HG03280 (cell line): ENCODE data around the gene ARFGEF3.
"Not testable (repeated sequence)": the region's sequence is repeated elsewhere in the genome, so short reads cannot be mapped to it uniquely, and the experiment has no call there.

Source experiments
- ATAC-seq: cut with Tn5 transposase; IDR thresholded peaks from one replicate; pipeline ENCODE4 v1.9.1; 2021; ENCODE audit warnings: mild to moderate bottlenecking, moderate library complexity; ENCODE audit not compliant: unreplicated experiment

Gene ARFGEF3

GRCh38 chr6:138212530-138212929 is 50.8 kb downstream of the ARFGEF3 start:
- ATAC-seq, result not testable (repeated sequence)

- no peak for ATAC-seq
Observed at GRCh38 chr6:138215093-138215782, 53.5 kb downstream of the ARFGEF3 start.

GRCh38 chr6:138218449-138218848 is 56.7 kb downstream of the ARFGEF3 start, which contains the start of gene PBOV1:
Gene PBOV1, minus strand, starts transcription at chr6:138218491. Its CDS starts 96 bp downstream, at chr6:138218395.
- ATAC-seq, result no peak

GRCh38 chr6:138219398-138219797 is 57.7 kb downstream of the ARFGEF3 start:
- no peak for ATAC-seq

- no peak for ATAC-seq
Observed at GRCh38 chr6:138219901-138220300, 58.2 kb downstream of the ARFGEF3 start.

- ATAC-seq, result no peak
Observed at GRCh38 chr6:138222901-138223546, 61.3 kb downstream of the ARFGEF3 start.

GRCh38 chr6:138225953-138226352 is 64.2 kb downstream of the ARFGEF3 start:
- ATAC-seq, result no peak

- ATAC-seq, result no peak
Observed at GRCh38 chr6:138226700-138227315, 65.1 kb downstream of the ARFGEF3 start.

GRCh38 chr6:138227316-138227781 is 65.6 kb downstream of the ARFGEF3 start:
- no peak for ATAC-seq

- no peak for ATAC-seq
Observed at GRCh38 chr6:138229072-138229471, 67.3 kb downstream of the ARFGEF3 start.

- ATAC-seq, result no peak
Observed at GRCh38 chr6:138229663-138230179, 68.0 kb downstream of the ARFGEF3 start.

- no peak for ATAC-seq
Observed at GRCh38 chr6:138230221-138230620, 68.5 kb downstream of the ARFGEF3 start.

- ATAC-seq, result no peak
Observed at GRCh38 chr6:138230759-138231380, 69.1 kb downstream of the ARFGEF3 start.

GRCh38 chr6:138231381-138231886 is 69.7 kb downstream of the ARFGEF3 start:
- ATAC-seq, result no peak

- ATAC-seq, result no peak
Observed at GRCh38 chr6:138234363-138234762, 72.6 kb downstream of the ARFGEF3 start.

- no peak for ATAC-seq
Observed at GRCh38 chr6:138235205-138235604, 73.5 kb downstream of the ARFGEF3 start.

- no peak for ATAC-seq
Observed at GRCh38 chr6:138235693-138236092, 74.0 kb downstream of the ARFGEF3 start.

- ATAC-seq, result no peak
Observed at GRCh38 chr6:138237463-138237862, 75.7 kb downstream of the ARFGEF3 start.

GRCh38 chr6:138238368-138238767 is 76.6 kb downstream of the ARFGEF3 start:
- ATAC-seq, result no peak

- no peak for ATAC-seq
Observed at GRCh38 chr6:138239774-138240173, 78.0 kb downstream of the ARFGEF3 start.
